Raji (cell line): ENCODE data around the gene CISD2.

Experiments used
- POLR2A ChIP-seq: IDR thresholded peaks from 2 replicates; pipeline ENCODE4 v1.6.1; 2011; ENCODE audit warnings: low read depth, low read length, control low read depth; ENCODE audit not compliant: insufficient read depth

CISD2 gene, protein sequence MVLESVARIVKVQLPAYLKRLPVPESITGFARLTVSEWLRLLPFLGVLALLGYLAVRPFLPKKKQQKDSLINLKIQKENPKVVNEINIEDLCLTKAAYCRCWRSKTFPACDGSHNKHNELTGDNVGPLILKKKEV

DNA sequence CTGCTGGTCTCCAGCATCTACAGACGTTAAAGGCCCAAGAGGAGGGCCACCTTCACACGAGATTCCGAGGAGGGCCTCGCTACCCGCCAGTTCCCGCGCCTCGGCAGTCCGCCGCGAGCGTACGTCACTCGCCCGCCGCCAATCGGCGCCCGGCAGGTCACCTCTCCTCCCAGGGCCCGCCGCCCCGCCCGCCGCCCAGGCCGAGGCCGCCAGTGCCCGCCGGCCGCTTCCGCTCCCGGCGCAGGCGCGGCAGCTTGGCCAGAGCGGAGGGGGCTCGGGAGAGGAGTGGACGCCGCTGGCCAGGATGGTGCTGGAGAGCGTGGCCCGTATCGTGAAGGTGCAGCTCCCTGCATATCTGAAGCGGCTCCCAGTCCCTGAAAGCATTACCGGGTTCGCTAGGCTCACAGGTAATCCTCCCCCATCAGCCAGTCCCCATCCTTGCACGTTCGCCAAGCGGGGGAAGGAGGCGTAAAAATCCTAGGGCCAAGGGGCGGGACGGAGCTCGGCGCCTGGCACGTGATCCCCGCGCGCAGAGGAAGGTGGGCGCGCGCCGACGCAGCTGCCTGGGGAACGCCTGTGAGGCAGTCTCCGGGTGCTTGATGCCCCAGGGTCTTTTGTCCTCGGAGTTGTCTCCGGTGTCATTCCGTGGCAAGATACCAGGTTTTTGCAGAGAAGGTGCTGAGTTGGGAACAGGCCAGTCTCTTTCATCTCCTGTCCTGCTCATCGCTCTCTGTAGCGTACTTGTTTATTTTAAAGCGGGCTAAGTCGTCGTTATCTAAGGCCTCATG lies at the start of gene CISD2:
Gene CISD2, plus strand, starts transcription at position 212 of the 788 bp plus-strand sequence. Its CDS starts 93 bp downstream, at position 305.
- peak; percentile 98 for TF ChIP-seq POLR2A

GRCh38 chr4:102819588-102820365 lies 49.0 kb upstream of the CISD2 start:
- TF ChIP-seq POLR2A = no peak

DNA sequence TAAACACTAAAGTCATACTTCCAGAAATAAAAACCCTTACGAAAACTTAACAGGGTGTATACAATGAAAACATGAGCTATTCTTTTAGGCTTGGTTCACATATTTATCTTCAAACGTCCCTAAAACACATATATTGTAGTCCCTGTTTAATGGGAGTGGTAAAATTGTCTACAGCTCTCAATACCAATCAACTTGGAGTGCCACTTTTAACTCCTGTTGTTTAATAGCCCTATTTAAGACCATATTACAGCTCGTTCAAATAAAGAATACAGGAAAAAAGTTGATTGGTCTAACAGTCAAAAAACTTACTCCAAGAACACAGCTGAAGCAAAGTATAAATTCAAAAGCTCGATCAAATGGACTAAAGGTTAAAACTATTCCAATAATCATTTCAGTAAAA lies 45.3 kb upstream of the CISD2 start:
- no peak for TF ChIP-seq POLR2A

DNA sequence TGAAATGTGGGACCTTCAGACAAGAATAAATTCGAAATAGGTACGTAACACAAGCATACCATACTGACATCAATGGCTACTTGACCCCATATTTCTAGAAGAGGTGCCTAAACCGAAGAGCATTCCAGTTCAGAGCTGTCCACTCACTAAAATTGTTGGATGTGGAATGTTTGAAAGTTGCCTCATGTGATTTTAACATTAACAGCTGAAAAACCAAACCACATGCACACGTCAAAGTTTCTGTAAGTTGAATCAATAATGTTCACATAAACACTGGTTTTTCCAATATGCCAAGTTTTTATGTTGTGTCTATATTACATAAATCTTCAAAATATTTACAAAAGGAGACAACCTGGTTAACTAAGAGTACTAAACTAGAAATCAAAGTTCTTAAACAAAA lies 44.9 kb upstream of the CISD2 start:
- TF ChIP-seq POLR2A = no peak

DNA sequence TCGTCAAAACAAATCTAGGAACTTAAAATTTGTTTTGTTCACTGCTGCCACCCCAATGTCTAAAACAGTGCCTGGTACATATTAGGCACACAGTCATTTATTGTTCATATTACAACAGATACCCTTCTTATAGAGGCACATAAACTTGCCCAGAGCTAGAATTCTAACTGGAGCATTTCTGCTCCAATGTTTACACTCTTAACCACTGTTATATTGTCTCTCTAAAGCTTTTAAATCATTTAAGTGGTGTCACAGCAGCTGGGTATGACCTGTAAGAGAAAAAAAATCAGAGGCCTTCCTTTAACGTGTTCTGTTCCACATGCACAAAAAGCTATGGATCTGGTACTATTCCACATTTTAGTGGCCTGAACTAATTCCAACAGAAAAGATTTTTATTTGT lies 44.4 kb upstream of the CISD2 start:
- no peak for TF ChIP-seq POLR2A

- TF ChIP-seq POLR2A = no peak
Measured at GRCh38 chr4:102825261-102826091, 43.3 kb upstream of the CISD2 start.

DNA sequence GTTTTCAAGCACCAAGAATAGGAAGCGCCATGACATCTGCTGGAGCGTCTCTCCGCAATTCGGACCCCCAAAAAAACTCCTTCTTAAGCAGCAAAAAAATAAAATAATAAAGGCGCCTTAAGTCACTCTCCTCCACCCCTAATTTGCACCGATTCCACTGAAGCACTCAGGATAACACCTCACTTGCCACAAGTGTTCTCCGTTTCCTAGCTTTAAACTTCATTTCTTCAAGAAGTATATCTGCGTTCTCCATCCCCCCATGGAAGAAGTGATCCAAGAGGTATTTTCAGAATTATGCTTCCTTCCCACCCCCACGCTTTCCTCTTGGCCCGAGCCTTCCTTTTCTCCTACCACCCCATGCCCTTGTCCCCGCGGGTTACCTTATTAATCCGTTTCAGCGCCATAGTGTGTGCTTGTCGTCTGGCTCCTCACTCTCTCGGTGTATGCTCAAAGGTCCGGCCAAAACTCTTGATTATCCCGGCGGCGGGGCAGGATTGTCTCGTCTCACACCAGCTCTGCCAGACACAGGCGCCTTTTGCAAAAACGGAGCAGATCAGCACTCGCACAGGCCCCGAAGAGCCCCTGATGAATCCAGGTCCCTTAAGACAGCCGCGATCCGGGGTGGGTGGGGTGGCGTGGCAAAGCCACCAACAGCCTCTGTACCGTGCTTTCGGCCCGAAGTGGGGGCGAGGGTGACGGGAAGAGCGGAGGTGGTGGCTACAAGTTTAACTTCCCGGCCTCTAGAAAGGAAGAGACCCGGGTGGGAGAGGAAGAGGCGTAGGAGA lies 42.5 kb upstream of the CISD2 start:
- TF ChIP-seq POLR2A = no peak

GRCh38 chr4:102826890-102827673 lies 41.7 kb upstream of the CISD2 start, which contains the start of gene UBE2D3:
Gene UBE2D3 (minus strand): TSS chr4:102827551. CDS start chr4:102826508, 1,043 bp downstream.
- TF ChIP-seq POLR2A = peak; percentile 90

GRCh38 chr4:102827674-102828496 lies 40.9 kb upstream of the CISD2 start:
- TF ChIP-seq POLR2A = peak; percentile 80

DNA sequence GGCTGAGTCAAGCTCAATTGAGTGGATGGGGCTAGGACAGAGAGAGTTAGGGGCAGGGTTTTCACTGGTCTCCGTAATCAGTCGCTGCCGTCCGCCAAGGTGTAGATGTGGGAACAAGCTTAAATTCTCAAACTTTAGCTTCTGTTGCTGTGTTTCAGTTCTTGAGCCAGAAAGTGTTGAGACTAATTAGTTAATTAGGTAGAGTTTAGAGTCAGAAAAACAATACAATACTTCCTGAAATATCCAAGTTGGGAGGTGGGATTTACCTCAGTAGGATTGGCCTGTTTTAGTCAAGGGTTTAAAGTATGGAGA lies 40.3 kb upstream of the CISD2 start:
- TF ChIP-seq POLR2A = no peak

DNA sequence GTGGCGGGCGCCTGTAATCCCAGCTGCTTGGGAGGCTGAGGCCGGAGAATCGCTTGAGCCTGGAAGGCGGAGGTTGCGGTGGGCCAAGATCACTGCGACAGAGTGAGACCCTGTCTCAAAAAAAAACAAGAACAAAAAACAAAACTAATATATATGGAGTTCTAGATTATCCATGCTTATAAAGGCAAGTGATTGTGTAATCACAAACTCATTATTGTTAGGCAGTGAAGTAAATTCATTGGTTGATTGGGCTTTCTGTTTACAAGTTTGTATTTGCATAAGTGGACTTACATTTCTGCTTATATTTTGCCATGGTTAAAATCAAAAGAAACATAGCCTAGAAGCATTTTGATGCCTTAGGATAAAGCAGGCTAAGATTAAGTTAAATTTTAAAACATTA lies 39.0 kb upstream of the CISD2 start:
- TF ChIP-seq POLR2A = no peak

- no peak for TF ChIP-seq POLR2A
Measured at GRCh38 chr4:102832105-102832504, 36.7 kb upstream of the CISD2 start.

DNA sequence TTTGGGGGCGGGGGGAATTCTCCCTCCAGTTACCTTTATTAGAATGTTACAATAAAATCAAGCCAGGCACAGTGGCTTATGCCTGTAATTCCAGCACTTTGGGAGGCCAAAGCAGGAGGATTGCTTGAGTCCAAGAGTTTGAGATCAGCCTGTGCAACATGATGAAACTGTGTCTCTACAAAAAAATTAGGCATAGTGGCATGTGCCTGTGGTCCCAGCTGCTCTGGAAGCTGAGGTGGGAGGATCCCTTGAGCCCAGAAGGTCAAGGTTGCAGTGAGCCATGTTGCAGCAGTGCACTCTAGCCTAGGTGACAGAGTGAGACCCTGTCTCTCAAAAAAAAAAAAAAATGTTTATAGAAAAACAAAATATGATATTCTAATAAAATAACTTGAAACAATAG lies 36.1 kb upstream of the CISD2 start:
- TF ChIP-seq POLR2A = no peak
